ENCODE data around the gene POLR2E.

Gene POLR2E

GRCh38 chr19:1093330-1093729 is 1.8 kb downstream of the POLR2E start:
- no peak for DNase-seq

GRCh38 chr19:1091544-1092175 is 3.5 kb downstream of the POLR2E start:
- no peak for DNase-seq

GRCh38 chr19:1090731-1091543 is 4.2 kb downstream of the POLR2E start:
- no peak for DNase-seq

DNA sequence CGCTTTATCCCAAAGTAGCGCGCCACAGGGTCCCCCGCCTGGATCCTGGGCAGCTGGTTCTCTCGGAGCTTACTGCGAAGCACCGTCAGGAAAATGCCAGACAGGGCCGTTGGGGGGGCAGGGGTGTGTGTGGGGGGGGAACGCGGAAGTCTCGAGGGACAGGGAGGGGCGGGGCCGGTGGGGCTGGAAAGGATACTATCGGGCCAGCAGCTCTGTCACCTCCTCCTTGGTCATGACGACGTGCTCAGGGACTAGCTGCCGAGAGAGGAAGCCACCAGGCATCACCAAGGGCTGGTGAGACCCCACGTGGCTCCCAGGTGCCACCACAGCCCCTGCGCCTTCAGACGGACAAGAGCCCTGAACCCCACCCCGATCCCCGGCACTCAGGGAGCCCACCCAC is 5.3 kb downstream of the POLR2E start:
- no peak for DNase-seq

- DNase-seq, result no peak
Observed at GRCh38 chr19:1089126-1089771, 5.9 kb downstream of the POLR2E start.

DNA sequence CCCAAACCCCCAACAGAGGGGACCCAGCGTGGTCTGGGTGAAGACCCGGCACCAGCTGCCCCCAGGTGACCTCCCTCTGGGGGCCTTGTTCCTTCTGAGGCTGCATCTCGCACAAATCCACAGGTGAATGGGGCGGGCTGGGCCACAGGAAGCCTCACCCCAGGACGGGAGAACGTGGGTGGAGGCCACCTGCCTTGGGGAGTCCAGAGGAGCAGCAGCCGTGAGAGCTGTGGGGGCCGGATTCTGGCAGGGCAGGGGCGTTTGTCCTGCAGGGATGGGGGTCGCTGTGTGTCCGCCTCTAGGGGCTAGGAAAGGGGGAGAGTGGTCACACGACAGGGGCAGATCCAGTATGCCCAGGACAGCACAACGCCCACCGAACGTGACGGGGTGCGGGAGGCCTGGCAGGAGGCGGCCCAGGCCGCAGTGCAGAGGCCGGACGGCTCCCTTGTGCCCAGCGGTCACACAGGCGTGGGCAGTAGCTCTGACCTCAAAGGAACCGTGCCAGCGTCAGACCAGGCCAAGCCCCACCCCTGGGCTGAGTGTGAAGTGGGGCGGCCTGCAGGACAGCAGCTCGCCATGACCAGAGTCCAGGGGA is 6.7 kb downstream of the POLR2E start:
- DNase-seq, result no peak

DNA sequence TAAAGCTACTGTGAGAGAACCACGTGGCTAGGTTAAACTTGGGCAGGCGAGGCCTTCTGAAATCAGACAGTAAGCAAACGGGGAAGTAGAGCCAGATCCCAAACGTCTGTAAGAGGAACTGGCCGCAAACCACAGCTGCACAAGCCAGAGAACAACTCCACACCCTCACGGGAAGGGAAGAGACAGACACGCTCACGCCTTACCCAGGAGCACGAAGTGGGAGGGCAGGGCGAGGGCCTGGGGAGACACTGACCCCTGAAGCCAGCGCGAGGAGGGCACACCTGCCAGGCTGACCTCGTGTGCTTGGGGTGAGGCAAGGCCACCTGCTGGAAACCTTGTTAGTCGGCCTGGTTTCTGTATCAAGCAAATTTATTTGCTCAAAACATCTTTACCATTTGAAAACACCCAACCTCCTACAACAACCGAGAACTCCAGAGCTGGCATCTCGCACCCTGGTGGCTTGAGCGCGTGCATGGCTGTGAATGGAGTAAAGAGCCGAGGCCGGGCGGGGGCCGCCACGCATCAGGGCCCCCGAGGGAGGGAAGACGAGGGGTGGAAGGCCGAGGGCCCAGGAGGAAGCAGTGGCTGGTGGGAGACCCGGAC is 7.3 kb downstream of the POLR2E start:
- no peak for DNase-seq

- DNase-seq, result no peak
Observed at GRCh38 chr19:1086613-1087012, 8.6 kb downstream of the POLR2E start.

- no peak for DNase-seq
Observed at GRCh38 chr19:1085676-1086442, 9.3 kb downstream of the POLR2E start.

DNA sequence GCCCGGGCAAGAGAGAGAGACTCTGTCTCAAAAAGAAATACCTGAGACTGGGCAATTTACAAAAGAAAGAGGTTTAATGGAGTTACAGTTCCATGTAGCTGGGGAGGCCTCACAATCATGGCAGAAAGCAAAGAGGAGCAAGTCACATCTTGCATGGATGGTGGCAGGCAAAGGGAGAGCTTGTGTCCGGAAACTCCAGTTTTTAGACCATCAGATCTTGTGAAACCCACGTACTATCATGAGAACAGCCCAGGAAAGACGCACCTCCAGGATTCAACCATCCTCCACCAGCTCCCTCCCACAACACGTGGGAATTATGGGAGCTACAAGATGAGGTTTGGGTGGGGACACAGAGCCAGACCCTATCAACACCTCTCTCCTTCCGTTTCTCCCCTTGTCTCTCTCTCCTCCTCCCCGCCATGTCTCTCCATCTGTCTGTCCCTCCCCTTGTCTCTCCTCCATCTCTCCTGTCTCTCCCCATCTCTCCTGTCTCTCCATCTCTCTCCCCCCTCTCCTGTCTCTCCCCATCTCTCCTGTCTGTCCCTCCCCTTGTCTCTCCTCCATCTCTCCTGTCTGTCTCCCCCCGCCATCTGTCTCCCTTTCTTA is 10.0 kb downstream of the POLR2E start:
- no peak for DNase-seq

- no peak for DNase-seq
Observed at GRCh38 chr19:1084024-1084868, 10.9 kb downstream of the POLR2E start.

DNA sequence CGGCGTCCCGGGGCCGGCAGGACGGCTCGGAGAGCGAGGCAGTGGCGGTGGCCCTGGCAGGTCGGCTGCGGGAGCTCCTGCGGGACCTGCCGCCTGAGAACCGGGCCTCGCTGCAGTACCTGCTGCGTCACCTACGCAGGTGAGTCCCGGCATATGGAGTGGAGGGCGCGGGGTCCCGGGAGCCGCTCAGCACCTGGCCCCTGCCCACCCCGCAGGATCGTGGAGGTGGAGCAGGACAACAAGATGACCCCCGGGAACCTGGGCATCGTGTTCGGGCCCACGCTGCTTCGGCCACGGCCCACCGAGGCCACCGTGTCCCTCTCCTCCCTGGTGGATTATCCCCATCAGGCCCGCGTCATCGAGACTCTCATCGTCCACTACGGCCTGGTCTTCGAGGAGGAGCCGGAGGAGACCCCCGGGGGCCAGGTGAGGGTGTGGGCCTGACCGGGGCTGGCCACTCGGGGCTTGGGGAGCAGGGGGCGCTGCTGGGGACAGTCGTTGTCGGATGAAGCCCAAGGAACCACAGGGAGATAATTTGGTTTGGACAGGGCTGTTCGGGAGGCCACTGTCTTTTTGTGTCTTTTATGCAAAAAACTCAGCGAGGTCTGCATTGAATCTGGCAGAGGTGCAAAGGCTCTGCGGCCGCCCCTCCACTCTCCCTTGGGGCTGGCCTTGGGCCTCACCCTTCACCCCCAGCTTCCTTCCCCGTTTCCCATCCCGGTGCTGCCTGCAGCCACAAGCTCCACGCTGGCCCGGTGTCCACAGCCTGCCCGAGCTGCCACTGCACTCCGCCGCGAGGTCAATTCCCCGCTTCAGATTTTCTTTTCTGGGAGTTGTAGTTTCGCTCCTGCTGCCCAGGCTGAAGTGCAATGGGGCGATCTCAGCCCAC is 12.0 kb downstream of the POLR2E start:
- no peak for DNase-seq

DNA sequence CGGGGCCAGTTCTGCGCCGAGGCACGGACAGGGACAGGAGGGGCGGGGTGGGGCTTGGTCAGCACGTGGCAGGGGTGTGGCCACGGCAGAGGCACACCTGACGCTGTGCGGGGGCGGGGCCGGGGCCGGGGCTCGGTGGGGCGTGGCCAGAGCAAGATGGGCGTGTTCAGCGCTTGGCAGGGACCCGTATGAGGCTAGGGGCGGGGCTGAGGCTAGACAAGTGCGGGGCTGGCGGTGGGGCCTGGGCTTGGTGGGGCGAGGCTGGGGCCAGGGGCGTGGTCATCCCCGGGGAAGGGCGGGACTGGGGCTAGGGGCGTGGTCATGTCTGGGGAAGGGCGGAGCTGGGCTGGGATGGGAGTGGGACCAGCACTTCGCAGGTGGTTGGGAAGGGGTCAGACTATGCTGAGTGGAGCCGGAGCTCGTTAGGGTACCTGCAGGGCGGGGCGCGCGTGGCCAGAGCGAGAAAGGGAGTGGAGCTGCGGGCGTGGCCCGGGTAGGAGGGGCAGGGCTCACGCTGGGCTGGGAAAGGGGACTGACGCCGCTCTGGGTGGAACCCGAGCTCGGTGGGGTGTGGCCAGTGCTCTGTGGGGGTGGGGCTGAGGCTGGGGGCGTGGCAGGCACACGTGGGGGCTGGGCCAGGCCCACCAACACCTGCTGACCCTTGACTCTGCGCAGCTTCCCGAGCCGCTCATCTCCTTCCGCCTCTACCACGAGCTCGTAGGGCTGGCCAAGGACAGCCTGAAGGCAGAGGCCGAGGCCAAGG is 12.8 kb downstream of the POLR2E start:
- DNase-seq, result no peak

GRCh38 chr19:1081301-1082164 is 13.6 kb downstream of the POLR2E start:
- no peak for DNase-seq

DNA sequence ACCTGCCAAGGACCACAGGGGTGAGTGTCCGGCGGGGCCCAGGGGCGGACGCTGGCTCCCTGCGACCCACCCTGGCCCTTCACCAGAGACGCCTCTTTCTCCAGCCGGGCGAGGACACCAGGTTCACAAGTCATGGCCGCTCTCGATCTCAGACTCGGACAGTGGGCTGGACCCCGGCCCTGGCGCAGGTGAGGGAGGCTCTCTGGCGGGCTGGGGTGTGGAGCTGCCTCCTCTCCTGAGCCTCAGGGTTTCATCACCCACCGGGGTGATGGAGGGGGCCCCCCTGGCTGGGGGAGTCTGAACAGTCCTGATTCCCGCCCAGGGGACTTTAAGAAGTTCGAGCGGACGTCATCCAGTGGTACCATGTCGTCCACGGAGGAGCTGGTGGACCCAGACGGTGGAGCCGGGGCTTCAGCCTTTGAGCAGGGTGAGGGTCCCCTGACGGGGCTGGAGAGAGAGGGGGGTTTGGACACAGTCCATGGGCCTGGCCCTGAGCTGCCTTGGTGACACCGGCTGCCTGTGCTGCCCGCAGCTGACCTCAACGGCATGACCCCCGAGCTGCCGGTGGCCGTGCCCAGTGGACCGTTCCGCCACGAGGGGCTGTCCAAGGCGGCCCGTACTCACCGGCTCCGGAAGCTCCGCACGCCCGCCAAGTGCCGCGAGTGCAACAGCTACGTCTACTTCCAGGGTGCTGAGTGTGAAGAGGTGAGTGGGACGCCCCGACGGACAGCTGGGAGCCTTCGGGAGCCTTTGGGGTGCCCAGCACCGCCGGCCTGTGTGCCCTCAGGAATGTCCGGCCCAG is 14.6 kb downstream of the POLR2E start:
- DNase-seq, result no peak

DNA sequence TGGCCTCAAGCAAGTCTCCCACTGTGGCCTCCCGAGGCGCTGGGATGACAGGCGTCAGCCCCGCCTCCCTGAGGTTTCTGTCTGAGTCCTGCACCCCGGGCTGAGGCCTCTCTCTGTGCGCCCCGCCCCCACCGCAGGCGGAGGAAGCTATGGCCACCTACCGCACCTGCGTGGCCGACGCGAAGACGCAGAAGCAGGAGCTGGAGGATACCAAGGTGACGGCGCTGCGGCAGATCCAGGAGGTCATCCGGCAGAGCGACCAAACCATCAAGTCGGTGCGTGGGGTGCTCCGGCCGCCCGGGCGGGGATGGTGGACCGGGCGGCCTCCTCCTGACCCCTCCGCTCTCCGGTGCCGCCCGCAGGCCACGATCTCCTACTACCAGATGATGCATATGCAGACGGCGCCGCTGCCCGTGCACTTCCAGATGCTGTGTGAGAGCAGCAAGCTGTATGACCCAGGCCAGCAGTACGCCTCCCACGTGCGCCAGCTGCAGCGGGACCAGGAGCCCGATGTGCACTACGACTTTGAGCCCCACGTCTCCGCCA is 15.5 kb downstream of the POLR2E start:
- no peak for DNase-seq

- DNase-seq, result no peak
Observed at GRCh38 chr19:1076951-1077350, 18.2 kb downstream of the POLR2E start.
